PC-3 (cell line): Measurements from ENCODE around the gene CBFA2T3.

Experiments
- CTCF ChIP-seq: fragments of 300-600 bp; sonication (generic); conservative IDR thresholded peaks from 2 replicates; pipeline ENCODE4 v1.5.1; 2017; ENCODE audit warnings: antibody characterized with exemption, low read depth, mild to moderate bottlenecking, low read length
- EZH2 ChIP-seq: fragments of 300-600 bp; sonication (generic); IDR thresholded peaks from one replicate; pipeline ENCODE4 v1.6.1; 2017; ENCODE audit warnings: antibody characterized with exemption, mild to moderate bottlenecking, low read length; ENCODE audit not compliant: unreplicated experiment

- TF ChIP-seq CTCF, result no peak
- TF ChIP-seq EZH2, result no peak
These were observed 121.8 kb downstream of the CBFA2T3 start for GRCh38 chr16:88855176-88855575.
